Testis (tissue), 3 donors: ENCODE results near the gene DENND1A. TPM values are rescaled to one million over a fixed set of nuclear protein-coding genes. Genes with fewer than 3 reads are reported as not detected.
A peak's percentile ranks its signal among the peaks of the same experiment; 100 is the strongest.

Source experiments
- DNase-seq: peaks from one replicate; pipeline ENCODE4 v3.0.0-alpha.2; 2019
- H3K27ac ChIP-seq, 2 donors: fragments of 200-600 bp; sonication (generic); one replicate each; pipeline ENCODE4 v1.5.1; 2019
- H3K27me3 ChIP-seq: fragments of 200-600 bp; sonication (generic); one replicate; pipeline ENCODE4 v1.5.1; 2019
- H3K36me3 ChIP-seq: fragments of 200-600 bp; sonication (generic); one replicate; pipeline ENCODE4 v1.5.1; 2017; ENCODE audit warnings: low read depth; ENCODE audit errors: missing control alignments
- H3K4me1 ChIP-seq: fragments of 200-600 bp; sonication (generic); one replicate; pipeline ENCODE4 v1.5.1; 2019
- H3K4me3 ChIP-seq, 2 donors: fragments of 200-600 bp; sonication (generic); one replicate each; pipeline ENCODE4 v1.5.1; 2017 to 2019
- H3K9me3 ChIP-seq: fragments of 200-600 bp; sonication (generic); one replicate; pipeline ENCODE4 v1.5.1; 2017
- POLR2A ChIP-seq: fragments of 450-650 bp; IDR thresholded peaks from one replicate; pipeline ENCODE4 v1.6.1; 2017; ENCODE audit warnings: antibody characterized with exemption, mild to moderate bottlenecking, moderate library complexity
- WGBS, 2 donors: methylation state at CpG; one replicate each; pipeline ENCODE4 v1.1.5; 2018; 5-methylcytosine and 5-hydroxymethylcytosine counted together
- intact Hi-C: fragments of 100-400 bp; cut with DNase I; formaldehyde crosslinking; loops from one replicate; pipeline ENCODE4 v1.15.1; 2023; ENCODE audit warnings: low total_unique reads
- polyA plus RNA-seq: library from polyadenylated mRNA; stranded (reverse); fragments of 350-450 nt; fragmentation: Illumina TruSeq; extraction: RNeasy Lipid Tissue Mini Kit (QIAGEN cat#74804); gene quantifications from one replicate; pipeline ENCODE4 v1.2.3, GENCODE V29; 2014; ENCODE audit warnings: low read depth, low replicate concordance; ENCODE audit not compliant: insufficient read depth
- total RNA-seq, 2 donors: library from RNA; depleted of rRNA; stranded (reverse); fragments of >200 nt; gene quantifications; one replicate each; pipeline ENCODE4 v1.2.3, GENCODE V29; 2016
- TF ChIP-seq, protein P1 (sequence below), 3 experiments: fragments of 450-650 bp in 2 of 3; fragments of 200-600 bp in 1 of 3; sonication (generic) in 1 of 3; IDR thresholded peaks; one replicate each; pipeline ENCODE4 v1.5.1; 2016 to 2019; ENCODE audit warnings: antibody characterized with exemption in 3 of 3, mild to moderate bottlenecking in 2 of 3, moderate library complexity in 1 of 3

Gene DENND1A
- total and polyA plus RNA-seq, 3 donors from 2014 or later, result 20.3 to 47.4 (median 44.9) TPM

DNA sequence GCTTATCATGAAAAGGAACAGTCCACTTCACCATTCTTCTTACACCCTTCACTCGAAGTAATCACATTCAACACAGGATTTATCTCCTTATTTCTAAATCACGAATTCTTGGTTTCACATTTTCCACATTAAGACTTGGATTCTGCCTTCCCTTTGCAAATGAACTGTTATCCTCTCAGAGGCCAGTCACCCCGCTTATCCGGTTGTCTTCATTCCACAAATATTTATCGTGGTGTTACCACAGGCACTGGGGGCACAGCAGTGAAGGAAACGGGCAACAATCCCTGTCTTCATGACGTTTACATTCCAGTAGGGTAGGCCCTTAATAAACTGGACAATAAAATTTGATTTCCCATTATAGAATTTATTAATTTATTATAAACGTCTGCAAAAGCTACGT, 284.2 kb downstream of the DENND1A start:
- intact Hi-C loops, result no loop called here
- Histone ChIP-seq H3K36me3 (no peaks in the 10 kb centered on the region), H3K4me1 (peaks cover 21% of the 10 kb centered on the region), H3K27me3 (no peaks in the 10 kb centered on the region), H3K27ac (no peak overlapping the region), H3K9me3 (no peaks in the 10 kb centered on the region), H3K4me3 (no peak overlapping the region)
- 86 to 94% methylated on average over 9 of the region's 9 CpGs for WGBS, 2 donors
- no peak for TF ChIP-seq POLR2A
- TF ChIP-seq, protein P1, sequence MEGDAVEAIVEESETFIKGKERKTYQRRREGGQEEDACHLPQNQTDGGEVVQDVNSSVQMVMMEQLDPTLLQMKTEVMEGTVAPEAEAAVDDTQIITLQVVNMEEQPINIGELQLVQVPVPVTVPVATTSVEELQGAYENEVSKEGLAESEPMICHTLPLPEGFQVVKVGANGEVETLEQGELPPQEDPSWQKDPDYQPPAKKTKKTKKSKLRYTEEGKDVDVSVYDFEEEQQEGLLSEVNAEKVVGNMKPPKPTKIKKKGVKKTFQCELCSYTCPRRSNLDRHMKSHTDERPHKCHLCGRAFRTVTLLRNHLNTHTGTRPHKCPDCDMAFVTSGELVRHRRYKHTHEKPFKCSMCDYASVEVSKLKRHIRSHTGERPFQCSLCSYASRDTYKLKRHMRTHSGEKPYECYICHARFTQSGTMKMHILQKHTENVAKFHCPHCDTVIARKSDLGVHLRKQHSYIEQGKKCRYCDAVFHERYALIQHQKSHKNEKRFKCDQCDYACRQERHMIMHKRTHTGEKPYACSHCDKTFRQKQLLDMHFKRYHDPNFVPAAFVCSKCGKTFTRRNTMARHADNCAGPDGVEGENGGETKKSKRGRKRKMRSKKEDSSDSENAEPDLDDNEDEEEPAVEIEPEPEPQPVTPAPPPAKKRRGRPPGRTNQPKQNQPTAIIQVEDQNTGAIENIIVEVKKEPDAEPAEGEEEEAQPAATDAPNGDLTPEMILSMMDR (IDR thresholded peaks at IDR 0.05), result no peak
- DNase-seq, result no peak

- TF ChIP-seq, protein P1 (IDR thresholded peaks at IDR 0.05), result no peak
- TF ChIP-seq POLR2A, result no peak
Measured at GRCh38 chr9:123645126-123645525, 284.8 kb downstream of the DENND1A start.

DNA sequence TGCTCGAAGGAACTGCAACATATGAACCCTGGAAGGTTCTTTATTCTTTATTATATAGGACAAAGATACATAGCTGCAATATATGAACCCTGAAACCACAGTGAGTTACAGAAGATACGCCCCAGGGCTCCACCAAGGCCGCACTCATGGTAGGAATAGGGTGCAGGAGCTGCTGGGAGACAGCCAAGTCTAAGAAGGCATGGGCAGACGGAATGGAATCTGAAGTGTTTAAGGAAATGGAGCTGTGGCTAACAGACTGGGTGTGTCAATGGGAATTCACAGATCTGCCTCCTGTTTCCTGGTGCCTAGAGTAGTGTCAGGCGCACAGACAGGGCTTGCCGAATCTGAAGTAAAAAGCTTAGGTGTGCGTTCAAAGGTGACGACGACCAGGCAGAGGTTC, 286.4 kb downstream of the DENND1A start:
- peaks cover 21% of the 10 kb centered on the region for H3K4me1 ChIP-seq
- no peak for DNase-seq
- no peaks in the 10 kb centered on the region for H3K27me3 ChIP-seq
- 83 to 90% methylated on average over 9 of the region's 9 CpGs for WGBS, 2 donors
- peak overlapping the region; percentile 29 to 58 for H3K27ac ChIP-seq
- intact Hi-C loops, result no loop called here
- TF ChIP-seq POLR2A, result no peak
- TF ChIP-seq, protein P1 (IDR thresholded peaks at IDR 0.05), result no peak
- no peaks in the 10 kb centered on the region for H3K36me3 ChIP-seq
- H3K4me3 ChIP-seq, result no peak overlapping the region
- H3K9me3 ChIP-seq, result no peaks in the 10 kb centered on the region

More at GRCh38 chr9:123645126-123645525, 284.8 kb downstream of the DENND1A start:
- peaks cover 21% of the 10 kb centered on the region for H3K4me1 ChIP-seq
- H3K4me3 ChIP-seq, result no peak overlapping the region
- 91 to 92% methylated on average over 4 of the region's 4 CpGs for WGBS, 2 donors
- DNase-seq, result no peak
- H3K27me3 ChIP-seq, result no peaks in the 10 kb centered on the region
- H3K9me3 ChIP-seq, result no peaks in the 10 kb centered on the region
- H3K27ac ChIP-seq, result no peak overlapping the region
- intact Hi-C loops, result no loop called here
- H3K36me3 ChIP-seq, result no peaks in the 10 kb centered on the region

DNA sequence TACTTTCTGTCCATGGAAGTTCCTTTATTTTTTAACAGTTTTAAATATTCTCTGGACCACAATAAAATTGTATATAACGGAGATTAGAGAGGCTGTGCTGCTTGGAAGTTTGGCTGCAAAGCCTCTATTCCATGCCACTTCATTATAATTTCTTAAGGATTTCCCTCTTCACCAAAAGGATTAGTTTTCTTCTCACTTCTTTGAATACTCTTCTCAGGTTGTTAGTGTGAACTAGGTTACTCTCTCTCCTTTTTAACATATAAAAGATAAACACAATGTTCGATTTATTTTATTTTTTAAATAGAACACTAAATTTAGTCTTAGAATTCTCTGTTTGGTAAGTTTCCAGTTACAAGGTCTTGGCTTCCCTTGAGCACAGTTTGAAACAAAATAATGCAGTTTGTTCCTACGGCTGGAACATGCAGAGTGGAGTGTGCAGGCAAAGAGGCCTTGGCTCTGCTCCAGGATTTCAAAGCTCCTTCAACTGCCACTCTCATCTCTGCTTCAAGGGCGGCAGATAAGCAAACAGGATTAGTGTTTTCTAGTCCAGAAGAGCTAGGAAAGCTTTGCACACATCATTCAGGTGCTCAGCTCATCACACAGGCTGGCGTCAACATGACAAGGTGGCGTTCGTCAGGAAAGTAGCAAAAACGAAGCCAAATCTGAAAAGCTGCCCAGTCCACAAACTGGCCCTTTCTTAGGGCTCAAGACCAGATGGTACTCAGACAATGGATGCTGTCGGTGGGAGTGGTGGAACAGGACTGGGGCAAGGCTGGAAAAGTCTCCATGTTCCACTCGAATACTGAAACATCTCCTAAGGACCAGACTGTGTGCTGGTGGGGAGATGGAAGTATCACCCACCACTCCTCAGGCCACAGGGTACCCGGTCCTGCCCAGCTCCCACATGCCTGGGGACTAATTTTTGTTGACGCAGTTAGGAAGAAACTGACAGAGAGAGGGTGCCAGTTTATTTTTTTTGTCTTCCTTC, 287.3 kb downstream of the DENND1A start:
- no peak for TF ChIP-seq POLR2A
- TF ChIP-seq, protein P1 (IDR thresholded peaks at IDR 0.05), result no peak
- Histone ChIP-seq H3K4me1 (peaks cover 28% of the 10 kb centered on the region), H3K27me3 (no peaks in the 10 kb centered on the region), H3K4me3 (no peak overlapping the region), H3K36me3 (no peaks in the 10 kb centered on the region), H3K27ac (peak overlapping the region; percentile 29 to 58), H3K9me3 (no peaks in the 10 kb centered on the region)
- peak; percentile 90 for DNase-seq
- WGBS, 2 donors, result 33 to 46% methylated on average over 11 to 12 of the region's 12 CpGs
- intact Hi-C loops, result no loop called here
